DND-41 (cell line): ENCODE results near the gene SLC1A4.
"Not testable (repeated sequence)": the region's sequence is repeated elsewhere in the genome, so short reads cannot be mapped to it uniquely, and the experiment has no call there.

Source experiments
- ATAC-seq: fragments of 200-7000 bp; cut with Tn5 transposase; 3 replicates; pipeline ENCODE4 v1.9.1; 2021; ENCODE audit warnings: low read depth; ENCODE audit not compliant: insufficient read depth
- DNase-seq: peaks from one replicate; pipeline ENCODE4 v3.0.0-alpha.2; 2020
- H2AFZ ChIP-seq: 2 replicates; pipeline ENCODE4 v1.6.0; 2012; ENCODE audit warnings: low read depth, low read length
- H3K27ac ChIP-seq: 2 replicates; pipeline ENCODE4 v1.5.1; 2012; ENCODE audit warnings: low read length, inconsistent platforms
- H3K27me3 ChIP-seq: fragments of 200-600 bp; sonication (generic); 2 replicates; pipeline ENCODE4 v1.6.0; 2012; ENCODE audit warnings: low read length, mild to moderate bottlenecking, inconsistent platforms; ENCODE audit not compliant: insufficient read depth, poor library complexity
- H3K36me3 ChIP-seq: 2 replicates; pipeline ENCODE4 v1.5.1; 2012; ENCODE audit warnings: low read length, inconsistent platforms; ENCODE audit not compliant: insufficient read depth
- H3K4me1 ChIP-seq: 2 replicates; pipeline ENCODE4 v1.5.1; 2012; ENCODE audit warnings: mild to moderate bottlenecking, low read length; ENCODE audit not compliant: insufficient read depth
- H3K4me2 ChIP-seq: 2 replicates; pipeline ENCODE4 v1.6.0; 2012; ENCODE audit warnings: mild to moderate bottlenecking, moderate library complexity, low read length, inconsistent platforms; ENCODE audit not compliant: insufficient read depth
- H3K4me3 ChIP-seq, 2 experiments: fragments of 200-600 bp in 1 of 2; shearing (Covaris generic) in 1 of 2; 2 replicates each; pipeline ENCODE4 v1.5.1; 2012 to 2016; ENCODE audit warnings: inconsistent platforms in 2 of 2, low read length in 2 of 2, mild to moderate bottlenecking in 2 of 2, low read depth in 1 of 2, moderate library complexity in 1 of 2
- H3K79me2 ChIP-seq: 2 replicates; pipeline ENCODE4 v1.6.0; 2012; ENCODE audit warnings: low read length, inconsistent platforms; ENCODE audit not compliant: insufficient read depth
- H3K9ac ChIP-seq: 2 replicates; pipeline ENCODE4 v1.6.0; 2012; ENCODE audit warnings: low read depth, mild to moderate bottlenecking, inconsistent platforms, low read length, moderate library complexity
- H3K9me3 ChIP-seq: 2 replicates; pipeline ENCODE4 v1.5.1; 2012; ENCODE audit warnings: low read length, moderate library complexity, mild to moderate bottlenecking, inconsistent platforms; ENCODE audit not compliant: insufficient read depth, severe bottlenecking
- H4K20me1 ChIP-seq: 2 replicates; pipeline ENCODE4 v1.6.0; 2012; ENCODE audit warnings: low read length; ENCODE audit not compliant: insufficient read depth
- CTCF ChIP-seq: IDR thresholded peaks from 2 replicates; pipeline ENCODE4 v1.5.1; 2012; ENCODE audit warnings: borderline replicate concordance, low read length, moderate library complexity, mild to moderate bottlenecking; ENCODE audit not compliant: poor library complexity, severe bottlenecking; ENCODE audit errors: extremely low read depth
- EZH2 ChIP-seq: IDR thresholded peaks from 3 replicates; pipeline ENCODE4 v1.6.1; 2012; ENCODE audit warnings: borderline replicate concordance, low read depth, mild to moderate bottlenecking, moderate library complexity, low read length, inconsistent platforms; ENCODE audit not compliant: severe bottlenecking

The SLC1A4 gene

GRCh38 chr2:64958556-64958955 lies 30.6 kb upstream of the SLC1A4 start:
- no peaks in the 10 kb centered on the region for H4K20me1 ChIP-seq
- no peaks in the 10 kb centered on the region for H3K79me2 ChIP-seq
- no peak overlapping the region for H2AFZ ChIP-seq
- H3K4me2 ChIP-seq: no peak overlapping the region
- DNase-seq (no peak), ATAC-seq (peak; percentile 27; the same call in 1 of the 3 replicates)
- no peaks in the 10 kb centered on the region for H3K4me1 ChIP-seq
- no peak overlapping the region for H3K9ac ChIP-seq
- no peaks in the 10 kb centered on the region for H3K27me3 ChIP-seq
- peaks cover 3% of the 10 kb centered on the region for H3K9me3 ChIP-seq
- TF ChIP-seq EZH2: no peak
- no peak for TF ChIP-seq CTCF
- no peaks in the 10 kb centered on the region for H3K36me3 ChIP-seq
- H3K4me3 ChIP-seq: no peak overlapping the region
- H3K27ac ChIP-seq: no peak overlapping the region

- DNase-seq: no peak
- no peak overlapping the region for H3K27ac ChIP-seq
- H4K20me1 ChIP-seq: no peaks in the 10 kb centered on the region
- TF ChIP-seq EZH2: no peak
- no peak for TF ChIP-seq CTCF
- no peaks in the 10 kb centered on the region for H3K4me1 ChIP-seq
- no peaks in the 10 kb centered on the region for H3K27me3 ChIP-seq
- H3K9me3 ChIP-seq: no peaks in the 10 kb centered on the region
- no peak overlapping the region for H2AFZ ChIP-seq
- no peak for ATAC-seq
- H3K79me2 ChIP-seq: no peaks in the 10 kb centered on the region
- H3K4me3 ChIP-seq: no peak overlapping the region
- H3K9ac ChIP-seq: no peak overlapping the region
- H3K36me3 ChIP-seq: no peaks in the 10 kb centered on the region
- no peak overlapping the region for H3K4me2 ChIP-seq
Measured at GRCh38 chr2:64960819-64961218, 28.4 kb upstream of the SLC1A4 start.

- not testable (repeated sequence) for H3K27ac ChIP-seq, H2AFZ ChIP-seq, H3K79me2 ChIP-seq, H3K4me1 ChIP-seq, H3K4me2 ChIP-seq, DNase-seq, H3K36me3 ChIP-seq, H4K20me1 ChIP-seq, H3K9me3 ChIP-seq, ATAC-seq, H3K27me3 ChIP-seq, H3K9ac ChIP-seq, H3K4me3 ChIP-seq
Measured at GRCh38 chr2:64963138-64963537, 26.1 kb upstream of the SLC1A4 start.

- TF ChIP-seq EZH2: no peak
- TF ChIP-seq CTCF: peak; percentile 7
- no peak for ATAC-seq
- no peak overlapping the region for H3K4me2 ChIP-seq
Measured at GRCh38 chr2:64963719-64964118, 25.5 kb upstream of the SLC1A4 start.

More at GRCh38 chr2:64963719-64964118, 25.5 kb upstream of the SLC1A4 start:
- no peaks in the 10 kb centered on the region for H4K20me1 ChIP-seq
- H3K27ac ChIP-seq: no peak overlapping the region
- no peaks in the 10 kb centered on the region for H3K79me2 ChIP-seq
- H3K9me3 ChIP-seq: no peaks in the 10 kb centered on the region
- H3K27me3 ChIP-seq: no peaks in the 10 kb centered on the region
- H3K36me3 ChIP-seq: no peaks in the 10 kb centered on the region
- H3K4me3 ChIP-seq: no peak overlapping the region
- DNase-seq: no peak
- H3K9ac ChIP-seq: no peak overlapping the region
- no peaks in the 10 kb centered on the region for H3K4me1 ChIP-seq
- H2AFZ ChIP-seq: no peak overlapping the region
